Measurements from ENCODE around the gene OR2V2.
"Not testable (repeated sequence)": the region's sequence is repeated elsewhere in the genome, so short reads cannot be mapped to it uniquely, and the experiment has no call there.

OR2V2 gene

GRCh38 chr5:181166812-181167733 is 19.7 kb downstream of the OR2V2 start:
- ChIA-PET CTCF (interaction anchor here (1.3 to 2.3 kb wide), 6 partner anchors 10 to 382 kb away, joined by 3 to 14 read pairs (median 4); no protein-coding TSS in a partner anchor), POLR2A (no interaction called here)
- no peak for DNase-seq (ENCODE audit: extremely low spot score)
- TF ChIP-seq CTCF (IDR thresholded peaks at IDR 0.05; ENCODE audit: control extremely low read depth, extremely low read depth, low read depth, missing control alignments) = no peak

GRCh38 chr5:181167814-181168488 is 20.6 kb downstream of the OR2V2 start:
- ChIA-PET CTCF (interaction anchor here (0.8 to 5.9 kb wide), 12 partner anchors 9 to 383 kb away, joined by 3 to 27 read pairs (median 4); no protein-coding TSS in a partner anchor), POLR2A (no interaction called here)
- TF ChIP-seq CTCF (IDR thresholded peaks at IDR 0.05; ENCODE audit: control extremely low read depth, extremely low read depth, low read depth, missing control alignments) = peak; percentile 40
- no peak for DNase-seq (ENCODE audit: extremely low spot score)

- CTCF ChIA-PET = interaction anchor here (0.8 to 5.9 kb wide), 13 partner anchors 9 to 384 kb away, joined by 3 to 27 read pairs (median 4); no protein-coding TSS in a partner anchor
- POLR2A ChIA-PET = no interaction called here
- no peak for TF ChIP-seq CTCF (IDR thresholded peaks at IDR 0.05; ENCODE audit: control extremely low read depth, extremely low read depth, low read depth, missing control alignments)
- DNase-seq (ENCODE audit: extremely low spot score) = no peak
These were observed 21.3 kb downstream of the OR2V2 start for GRCh38 chr5:181168595-181169118.

GRCh38 chr5:181169459-181170236 is 22.3 kb downstream of the OR2V2 start:
- DNase-seq (ENCODE audit: extremely low spot score) = peak; percentile 20
- POLR2A ChIA-PET = not testable (repeated sequence)
- CTCF ChIA-PET = interaction anchor here (1.3 to 6.2 kb wide), 6 partner anchors 10 to 38 kb away, joined by 3 to 42 read pairs (median 6); no protein-coding TSS in a partner anchor

GRCh38 chr5:181170237-181170825 is 22.9 kb downstream of the OR2V2 start:
- TF ChIP-seq CTCF (IDR thresholded peaks at IDR 0.05; ENCODE audit: control extremely low read depth, extremely low read depth, low read depth, missing control alignments) = no peak
- no peak for DNase-seq (ENCODE audit: extremely low spot score)
- POLR2A ChIA-PET = no interaction called here
- CTCF ChIA-PET = interaction anchor here (0.6 to 6.2 kb wide), 5 partner anchors 10 to 29 kb away, joined by 3 to 42 read pairs (median 4); no protein-coding TSS in a partner anchor

- CTCF ChIA-PET = interaction anchor here (0.6 to 6.2 kb wide), 5 partner anchors 10 to 28 kb away, joined by 3 to 42 read pairs (median 4); no protein-coding TSS in a partner anchor
- POLR2A ChIA-PET = no interaction called here
- DNase-seq (ENCODE audit: extremely low spot score) = no peak
- no peak for TF ChIP-seq CTCF (IDR thresholded peaks at IDR 0.05; ENCODE audit: control extremely low read depth, extremely low read depth, low read depth, missing control alignments)
These were observed 23.6 kb downstream of the OR2V2 start for GRCh38 chr5:181170996-181171395.

Measured in GM10248 (cell line).